A172 (cell line): ENCODE measurements around the gene TMIGD2. TPM values are rescaled to one million over a fixed set of nuclear protein-coding genes. Genes with fewer than 3 reads are reported as not detected.
"Not testable (repeated sequence)": the region's sequence is repeated elsewhere in the genome, so short reads cannot be mapped to it uniquely, and the experiment has no call there.

Source experiments
- DNase-seq: peaks from one replicate; pipeline ENCODE4 v3.0.0-alpha.2; 2015; ENCODE audit warnings: low spot score
- total RNA-seq: library from RNA; depleted of rRNA; stranded (reverse); fragments of >200 nt; shearing (Covaris generic); gene quantifications from 2 replicates; pipeline ENCODE4 v1.2.3, GENCODE V29; 2014; rRNA removed

The TMIGD2 gene
- total RNA-seq, 1 experiment from 2014 or later = not detected

DNA sequence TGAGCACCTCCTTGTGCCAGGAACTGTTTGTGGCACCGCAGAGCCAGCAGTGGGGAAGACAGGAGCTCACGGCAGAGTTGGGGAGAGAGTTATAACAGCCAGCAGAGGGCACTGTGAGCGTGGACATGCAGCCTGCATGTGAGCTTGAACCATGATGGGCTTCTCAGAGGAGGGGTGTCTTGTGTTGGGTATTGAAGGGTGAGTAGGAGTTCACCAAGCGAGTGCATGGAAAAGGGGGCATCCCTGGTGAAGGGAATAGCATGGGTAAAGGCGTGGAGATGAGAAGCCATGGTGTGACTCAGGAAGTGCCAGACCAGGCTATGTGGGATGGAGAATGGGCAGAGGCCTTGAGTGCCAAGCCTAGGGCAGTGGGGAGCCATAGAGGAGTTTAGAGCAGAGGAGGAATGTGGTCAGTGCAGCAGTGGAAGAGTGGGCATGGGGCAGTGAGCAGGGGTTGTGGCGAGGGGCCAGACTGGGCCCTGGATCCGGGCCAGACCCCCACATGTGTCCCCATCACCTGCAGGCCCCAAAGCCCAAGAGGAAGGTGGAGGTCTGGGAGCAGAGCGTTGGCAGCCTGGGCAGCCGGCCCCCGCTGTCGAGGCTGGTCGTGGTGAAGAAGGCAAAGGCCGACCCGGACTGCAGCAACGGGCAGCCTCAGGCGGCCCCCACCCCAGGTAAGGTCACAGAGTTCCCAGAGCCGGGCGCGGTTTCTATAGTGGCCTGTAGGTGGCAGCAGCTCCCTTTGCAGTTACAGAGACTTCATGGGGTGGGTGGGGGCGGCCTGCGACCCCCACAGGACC, 34.9 kb downstream of the TMIGD2 start:
- DNase-seq = peak; percentile 72

DNA sequence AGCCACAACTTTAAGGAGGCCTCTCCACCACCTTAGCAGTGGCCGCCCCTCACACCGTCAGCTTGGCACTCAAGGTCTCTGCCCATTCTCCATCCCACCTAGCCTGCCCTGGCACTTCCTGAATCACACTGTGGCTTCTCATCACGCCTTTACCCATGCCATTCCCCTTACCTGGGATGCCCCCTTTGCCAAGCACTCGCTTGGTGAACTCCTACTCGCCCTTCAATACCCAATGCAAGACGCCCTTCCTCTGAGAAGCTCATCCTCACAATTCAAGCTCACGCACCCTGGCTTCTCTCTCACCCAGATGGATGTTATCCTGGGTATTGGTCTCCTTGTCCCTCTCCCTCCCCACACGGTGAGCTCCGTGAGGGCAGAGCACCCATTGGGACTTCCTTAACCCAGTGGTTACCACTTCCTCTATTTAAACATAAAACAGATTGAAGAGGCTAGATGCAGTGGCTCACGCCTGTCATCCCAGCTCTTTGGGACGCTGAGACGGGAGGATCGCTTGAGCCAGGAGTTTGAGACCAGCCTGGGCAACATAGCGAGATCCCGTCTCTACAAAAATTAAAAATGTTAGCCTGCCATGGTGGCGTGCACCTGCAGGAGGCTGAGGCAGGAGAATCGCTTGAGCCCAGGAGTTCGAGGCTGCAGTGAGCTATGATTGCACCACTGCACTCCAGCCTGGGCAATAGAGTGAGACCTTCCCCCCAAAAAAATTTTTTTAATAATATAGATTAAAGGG, 35.8 kb downstream of the TMIGD2 start:
- no peak for DNase-seq

GRCh38 chr19:4264812-4265211, 37.4 kb downstream of the TMIGD2 start:
- no peak for DNase-seq

- DNase-seq = no peak
Observed at GRCh38 chr19:4260613-4261191, 41.5 kb downstream of the TMIGD2 start.

DNA sequence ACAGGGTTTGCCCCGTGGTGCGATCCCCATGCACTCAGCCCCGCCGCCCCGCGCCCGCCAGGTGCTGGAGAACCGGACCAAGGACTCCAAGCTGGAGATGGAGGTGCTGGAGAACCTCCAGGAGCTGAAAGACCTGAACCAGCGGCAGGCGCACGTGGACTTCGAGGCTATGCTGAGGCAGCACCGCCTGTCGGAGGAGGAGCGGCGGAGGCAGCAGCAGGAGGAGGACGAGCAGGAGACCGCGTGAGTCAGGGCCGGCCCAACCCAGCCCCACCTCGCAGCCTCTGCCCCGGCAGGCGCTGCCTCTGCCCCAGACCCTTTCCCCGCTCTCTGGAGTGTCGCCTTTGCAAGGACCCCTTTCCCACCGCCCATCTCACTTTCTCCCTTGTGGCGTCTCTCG, 44.0 kb downstream of the TMIGD2 start:
- no peak for DNase-seq

DNA sequence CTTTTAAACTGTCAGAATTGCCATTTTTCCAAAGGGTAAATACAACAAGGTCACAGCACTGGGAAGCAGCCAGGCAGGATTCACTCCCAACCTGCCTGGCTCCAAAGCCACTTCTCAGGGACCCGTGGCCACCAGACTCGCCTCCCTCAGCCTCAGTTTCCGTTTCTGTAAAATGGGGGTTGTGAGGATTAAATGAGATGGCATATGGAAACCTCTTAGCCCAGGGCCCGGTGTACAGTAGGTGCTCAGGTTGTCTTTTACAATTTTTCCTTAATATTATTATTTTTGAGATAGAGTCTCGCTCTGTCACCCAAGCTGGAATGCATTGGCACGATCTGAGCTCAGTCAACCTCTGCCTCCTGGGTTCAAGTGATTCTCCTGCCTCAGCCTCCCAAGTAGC, 45.2 kb downstream of the TMIGD2 start:
- DNase-seq = no peak

DNA sequence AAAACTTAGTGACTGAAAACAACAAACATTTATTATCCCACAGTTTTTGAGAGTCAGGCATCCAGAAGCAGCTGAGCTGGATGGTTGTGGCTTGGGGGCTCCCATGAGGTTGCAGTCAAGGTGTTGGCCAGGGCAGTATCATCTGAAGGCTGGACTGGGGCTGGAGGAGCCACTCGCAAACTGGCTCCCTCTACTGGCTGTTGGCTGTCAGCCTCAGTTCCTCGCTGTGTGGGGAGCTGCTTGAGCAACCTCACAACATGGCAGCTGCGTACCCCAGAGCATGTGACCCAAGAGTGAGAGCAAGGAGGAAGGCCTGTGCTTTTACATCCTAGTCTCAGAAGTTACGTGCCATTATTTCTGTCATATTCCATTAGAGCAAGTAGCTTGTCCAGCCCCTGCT, 45.6 kb downstream of the TMIGD2 start:
- no peak for DNase-seq

DNA sequence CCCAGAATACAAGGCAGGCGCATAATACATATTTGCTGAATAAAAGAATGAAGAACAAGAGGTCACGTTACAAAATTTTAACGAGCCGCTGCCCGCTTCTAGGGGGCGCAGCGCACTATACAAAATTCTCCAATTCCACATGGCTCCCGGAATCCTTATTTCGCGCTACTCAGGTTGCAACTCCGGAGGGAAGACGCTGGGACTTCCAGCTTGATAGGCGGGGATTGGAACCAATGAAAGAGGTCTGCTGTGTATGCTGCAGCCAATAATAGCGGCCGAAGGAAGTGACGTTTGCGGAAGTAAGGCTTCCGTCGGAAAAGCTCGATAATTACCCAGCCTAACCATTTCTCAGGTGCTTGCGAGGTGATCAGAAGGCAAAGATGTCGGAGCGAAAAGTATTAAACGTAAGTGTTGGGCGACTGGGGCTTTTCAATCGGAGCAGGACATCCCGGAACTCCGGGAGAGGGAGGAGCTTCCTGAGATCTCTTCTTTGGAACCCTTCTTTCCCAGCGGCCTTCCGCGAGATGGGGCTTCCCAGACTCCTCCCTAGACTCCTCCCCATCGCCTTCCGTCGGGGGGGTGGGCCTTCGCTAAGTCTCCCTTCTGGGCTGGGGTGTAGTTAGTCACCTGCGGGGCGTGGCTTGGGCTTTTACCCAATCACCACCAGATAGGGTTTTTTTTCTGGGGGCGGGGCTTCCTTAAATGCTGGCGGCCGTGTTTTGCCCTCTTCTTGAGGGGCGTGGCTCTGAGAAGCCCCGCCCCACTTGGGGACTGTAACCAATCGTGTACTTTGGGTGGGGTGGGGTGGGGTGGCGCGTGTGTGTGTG, 55.2 kb downstream of the TMIGD2 start, which contains the start of gene YJU2:
TSS of gene YJU2 (plus strand) at position 314 of the 827 bp plus-strand sequence. CDS start at position 381, 67 bp downstream.
- peak; percentile 100 for DNase-seq

DNA sequence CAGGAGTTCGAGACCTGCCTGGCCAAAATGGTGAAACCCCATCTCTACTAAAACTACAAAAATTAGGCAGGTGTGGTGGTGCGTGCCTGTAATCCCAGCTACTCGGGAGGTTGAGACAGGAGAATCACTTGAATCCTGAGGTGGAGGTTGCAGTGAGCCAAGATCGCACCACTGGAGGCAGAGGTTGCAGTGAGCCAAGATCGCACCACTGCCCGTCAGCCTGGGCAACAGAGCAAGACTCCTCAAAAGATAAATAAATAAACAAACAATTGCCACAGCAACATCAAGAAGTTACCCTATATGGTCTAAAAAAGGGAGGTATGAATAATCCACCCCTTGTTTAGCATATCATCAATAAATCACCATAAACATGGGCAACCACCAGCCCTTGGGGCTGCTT, 56.3 kb downstream of the TMIGD2 start:
- not testable (repeated sequence) for DNase-seq

Other genes with a start within 250 kb of the TMIGD2 start
- 15.8 and 16.4 TPM in 2 replicates for gene ZBTB7A, start 235.5 kb downstream of the TMIGD2 start, total RNA-seq
- 203 and 204 TPM in 2 replicates for gene MAP2K2, start 178.3 kb downstream of the TMIGD2 start, total RNA-seq
- gene CREB3L3, start 148.8 kb downstream of the TMIGD2 start, total RNA-seq = not detected in 2 replicates
- 32.6 and 35.5 TPM in 2 replicates for gene SIRT6, start 119.8 kb downstream of the TMIGD2 start, total RNA-seq
- gene ANKRD24, start 119.7 kb downstream of the TMIGD2 start, total RNA-seq = 0.41 and 0.53 TPM in 2 replicates
- 6.4 and 8.1 TPM in 2 replicates for gene EBI3, start 72.9 kb downstream of the TMIGD2 start, total RNA-seq
- gene YJU2, start 55.3 kb downstream of the TMIGD2 start, total RNA-seq = 39.6 and 42.4 TPM in 2 replicates
- gene SHD, start 23.1 kb downstream of the TMIGD2 start, total RNA-seq = 0.24 and 0.53 TPM in 2 replicates
- gene FSD1, start 2.2 kb upstream of the TMIGD2 start, total RNA-seq = 43.2 and 61.1 TPM in 2 replicates
- 73.5 and 96.1 TPM in 2 replicates for gene STAP2, start 36.4 kb upstream of the TMIGD2 start, total RNA-seq
- 6.4 and 6.6 TPM in 2 replicates for gene MPND, start 41.2 kb upstream of the TMIGD2 start, total RNA-seq
- gene SH3GL1, start 98.2 kb upstream of the TMIGD2 start, total RNA-seq = 94.0 and 137 TPM in 2 replicates
- gene CHAF1A, start 100.3 kb upstream of the TMIGD2 start, total RNA-seq = 37.8 and 52.7 TPM in 2 replicates
- 87.4 and 97.0 TPM in 2 replicates for gene UBXN6, start 155.4 kb upstream of the TMIGD2 start, total RNA-seq
- 53.9 and 88.2 TPM in 2 replicates for gene HDGFL2, start 169.9 kb upstream of the TMIGD2 start, total RNA-seq
- 0.17 TPM in 2 replicates for gene PLIN4, start 216.1 kb upstream of the TMIGD2 start, total RNA-seq
- not detected in 2 replicates for gene PLIN5, start 232.8 kb upstream of the TMIGD2 start, total RNA-seq
- 0.09 and 0.10 TPM in 2 replicates for gene LRG1, start 237.6 kb upstream of the TMIGD2 start, total RNA-seq